K562 (cell line): Measurements from ENCODE around the gene OR2C1. TPM values are rescaled to one million over a fixed set of nuclear protein-coding genes. Genes with fewer than 3 reads are reported as not detected.

ENCODE experiments used
- ATAC-seq: fragments of 200-7000 bp; cut with Tn5 transposase; 3 replicates; pipeline ENCODE4 v1.9.1; 2020; ENCODE audit warnings: moderate library complexity
- BruUV-seq: library from RNA; stranded (reverse); fragments of 400-500 nt; replicated peaks from 2 replicates; lab custom pipeline; 2021; lab: Mats Ljungman, UMichigan
- CTCF ChIA-PET: fragments of 300-600 bp; formaldehyde crosslinking; extraction: SDS; loops from one replicate; lab custom pipeline; 2021; ENCODE audit warnings: low intra/inter-chr PET ratio; lab: Yijun Ruan, JAX
- POLR2A ChIA-PET: fragments of 300-600, 350-650 bp; sonication (Branson Sonifier 250); formaldehyde crosslinking; extraction: SDS; loops from one replicate; lab custom pipeline; 2021; ENCODE audit warnings: antibody characterized with exemption, inconsistent platforms; lab: Yijun Ruan, JAX
- DNase-seq, 4 experiments: peaks; one replicate each; pipeline versions ENCODE4 v3.0.0 to v3.0.0-alpha.2; 2011 to 2018; ENCODE audit warnings: low spot score in 3 of 4, mixed read lengths in 3 of 4; ENCODE audit errors: extremely low read depth in 1 of 4
- FAIRE-seq: peaks from 2 replicates; lab custom pipeline; 2011; peaks lifted over from hg19 to GRCh38; lab: Jason Lieb, UNC
- H2AFZ ChIP-seq: 2 replicates; pipeline ENCODE4 v1.6.0; 2011; ENCODE audit warnings: low read depth, low read length, control low read depth, inconsistent platforms
- H3K27ac ChIP-seq: fragments of 200-600 bp; 3 replicates; pipeline ENCODE4 v1.8.0; 2011; ENCODE audit warnings: low read depth, mild to moderate bottlenecking, control low read depth, inconsistent platforms, low read length, moderate library complexity, mixed read lengths; ENCODE audit errors: extremely low read depth
- H3K27me3 ChIP-seq, 2 experiments: fragments of 300-600 bp in 1 of 2; 2 replicates in 1 of 2; 3 replicates in 1 of 2; pipeline versions ENCODE4 v1.6.0 to v1.8.0; 2011; ENCODE audit warnings: inconsistent platforms in 2 of 2, low read length in 2 of 2, mild to moderate bottlenecking in 1 of 2, mixed read lengths in 1 of 2, moderate library complexity in 1 of 2; ENCODE audit not compliant: control insufficient read depth in 2 of 2, insufficient read depth in 2 of 2
- H3K36me3 ChIP-seq: fragments of 300-600 bp; 3 replicates; pipeline ENCODE4 v1.8.0; 2011; ENCODE audit warnings: mild to moderate bottlenecking, low read length, inconsistent platforms; ENCODE audit not compliant: control insufficient read depth, insufficient read depth
- H3K4me1 ChIP-seq, 2 experiments: fragments of 200-600 bp in 1 of 2; replicated peaks in 1 of 2; 2 replicates in 1 of 2; 3 replicates in 1 of 2; pipeline versions ENCODE4 v1.5.1 to v1.8.0; 2011; ENCODE audit warnings: inconsistent platforms in 2 of 2, low read length in 2 of 2, mild to moderate bottlenecking in 1 of 2, mixed read lengths in 1 of 2, moderate library complexity in 1 of 2; ENCODE audit not compliant: control insufficient read depth in 2 of 2, insufficient read depth in 2 of 2
- H3K4me2 ChIP-seq: 2 replicates; pipeline ENCODE4 v1.6.1; 2011; ENCODE audit warnings: low read length, control low read depth, inconsistent platforms, mixed read lengths; ENCODE audit not compliant: insufficient read depth
- H3K4me3 ChIP-seq: fragments of 200-600 bp; sonication (generic), shearing (Covaris generic); 2 replicates; pipeline ENCODE4 v1.5.1; 2016; ENCODE audit warnings: control low read depth, inconsistent platforms
- H3K79me2 ChIP-seq: fragments of 200-600 bp; 3 replicates; pipeline ENCODE4 v1.8.0; 2011; ENCODE audit warnings: low read length, inconsistent platforms; ENCODE audit not compliant: control insufficient read depth, insufficient read depth
- H3K9ac ChIP-seq, 2 experiments: 2 replicates each; pipeline versions ENCODE4 v1.6.0 to v1.6.1; 2011; ENCODE audit warnings: low read depth in 2 of 2, low read length in 2 of 2, control low read depth in 1 of 2, inconsistent platforms in 1 of 2, mild to moderate bottlenecking in 1 of 2, mixed read lengths in 1 of 2; ENCODE audit not compliant: insufficient read depth in 1 of 2
- H3K9me1 ChIP-seq: one replicate; pipeline ENCODE4 v1.6.0; 2011; ENCODE audit warnings: inconsistent platforms, mild to moderate bottlenecking, low read length, moderate library complexity; ENCODE audit not compliant: control insufficient read depth, insufficient read depth
- H3K9me3 ChIP-seq: replicated peaks from 2 replicates; pipeline ENCODE4 v1.5.1; 2011; ENCODE audit warnings: low read depth, low read length, inconsistent platforms; ENCODE audit not compliant: control insufficient read depth, insufficient read depth
- H4K20me1 ChIP-seq: replicated peaks from 2 replicates; pipeline ENCODE4 v1.6.1; 2011; ENCODE audit warnings: low read length, inconsistent platforms, mixed read lengths; ENCODE audit not compliant: control insufficient read depth, insufficient read depth
- AFF1 ChIP-seq, 2 experiments: fragments of 450-650 bp; IDR thresholded peaks; 2 replicates each; pipeline ENCODE4 v1.6.1; 2018; ENCODE audit warnings: mild to moderate bottlenecking in 2 of 2, low read depth in 1 of 2; ENCODE audit not compliant: partially characterized antibody in 2 of 2
- BMI1 ChIP-seq: fragments of 150-350 bp; IDR thresholded peaks from 2 replicates; pipeline ENCODE4 v1.6.1; 2014; ENCODE audit warnings: low read length
- CAMTA2 ChIP-seq: fragments of 250-450 bp; sonication (Bioruptor Pico); conservative IDR thresholded peaks from 2 replicates; pipeline ENCODE4 v1.5.1; 2022
- CREB1 ChIP-seq, 2 experiments: sonication (generic) in 1 of 2; formaldehyde crosslinking in 1 of 2; IDR thresholded peaks; 2 replicates each; pipeline versions ENCODE4 v1.6.1 to v1.8.0; 2012 to 2022; ENCODE audit warnings: inconsistent platforms in 1 of 2, mild to moderate bottlenecking in 1 of 2, missing genetic modification reagents in 1 of 2, moderate library complexity in 1 of 2
- ELF1 ChIP-seq: fragments of 200-800 bp; sonication (Bioruptor generic); IDR thresholded peaks from 2 replicates; pipeline ENCODE4 v1.6.1; 2016; ENCODE audit warnings: missing genetic modification characterization, missing compliant biosample characterization
- NFE2 ChIP-seq: IDR thresholded peaks from 2 replicates; pipeline ENCODE4 v1.6.1; 2014; ENCODE audit warnings: antibody characterized with exemption, low read depth
- TBP ChIP-seq: optimal IDR thresholded peaks from 2 replicates; pipeline ENCODE3; 2011; ENCODE audit warnings: low read depth, low read length, improper control_type of control experiment
- WGBS: fragments of 100-300 bp; shearing (Covaris generic); methylation state at CpG from one replicate; pipeline ENCODE4 v1.1.6; 2016; ENCODE audit warnings: low coverage, mixed read lengths; ENCODE audit not compliant: insufficient coverage; ENCODE audit errors: missing lambda C conversion rate; 5-methylcytosine and 5-hydroxymethylcytosine counted together
- in situ Hi-C: fragments of 300-500 bp; cut with MboI; formaldehyde crosslinking; loops from 4 replicates; pipeline ENCODE4 v1.15.0; 2018; ENCODE audit warnings: inconsistent platforms, mixed read lengths
- intact Hi-C: fragments of 100-400 bp; cut with micrococcal nuclease; formaldehyde crosslinking; loops from 2 replicates; pipeline ENCODE4 v1.14.2; 2022
- polyA plus RNA-seq, 8 experiments: library from polyadenylated mRNA; depleted of rRNA in 4 of 8; stranded (reverse) in 5 of 8; unstranded in 3 of 8; fragments of >200 nt; fragmentation: Nextera tagmentation in 2 of 8; fragmentation: Illumina TruSeq in 1 of 8; extraction: Ambion mirVana in 2 of 8; extraction: Trizol in 1 of 8; gene quantifications; 2 replicates each; pipeline versions ENCODE4 v1.2.1 to v1.2.3, GENCODE V29; 2011 to 2014; ENCODE audit warnings: inconsistent platforms in 1 of 8, missing spikeins in 1 of 8
- total RNA-seq, 7 experiments: library from RNA; depleted of rRNA in 6 of 7; stranded (reverse); fragments of >200 nt in 6 of 7; fragmentation: Illumina TruSeq in 2 of 7; extraction: Trizol in 2 of 7; gene quantifications; 2 replicates each; pipeline versions ENCODE4 v1.2.1 to v1.2.3, GENCODE V29; 2011 to 2021; ENCODE audit warnings: low replicate concordance in 1 of 7
- TF ChIP-seq, protein P1 (sequence below): fragments of 250-450 bp; sonication (Bioruptor Pico); IDR thresholded peaks from 2 replicates; pipeline ENCODE4 v1.4.0; 2020
- TF ChIP-seq, protein P2 (sequence below): fragments of 250-450 bp; sonication (Bioruptor Pico); IDR thresholded peaks from 2 replicates; pipeline ENCODE4 v1.8.0; 2022; ENCODE audit warnings: inconsistent platforms

The OR2C1 gene
- total and polyA plus RNA-seq, 9 of the 15 experiments (the other 6 are each of a cell fraction or from before 2014, with no cell fraction given): not detected

DNA sequence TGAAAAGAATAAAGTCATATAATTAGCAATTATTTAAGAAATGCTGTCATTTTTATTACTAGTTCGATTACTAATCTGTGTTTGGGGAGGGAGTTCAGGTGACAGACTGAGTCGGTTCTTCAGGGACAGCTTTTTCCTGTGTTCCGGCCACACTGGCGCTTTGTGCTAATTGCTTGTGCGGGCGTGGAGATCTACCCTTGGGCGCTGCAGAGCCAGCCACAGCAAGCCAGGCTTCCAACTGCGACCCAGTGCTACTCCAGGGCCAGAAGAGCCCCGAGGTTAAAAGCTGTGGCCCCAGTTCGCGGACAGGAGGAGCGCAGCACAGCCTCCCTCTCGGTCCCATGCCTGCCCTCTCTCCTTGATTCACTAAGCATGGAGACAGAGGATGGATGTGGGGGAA, 6.5 kb upstream of the OR2C1 start:
- POLR2A ChIA-PET: interaction anchor here (0.6 to 1.4 kb wide), 2 partner anchors 66 to 141 kb away, joined by 3 to 5 read pairs; no protein-coding TSS in a partner anchor
- no peak overlapping the region for H3K27ac ChIP-seq
- H3K9me3 ChIP-seq: no peaks in the 10 kb centered on the region
- TF ChIP-seq BMI1 (no peak), NFE2 (no peak), TBP (peak; percentile 0), CAMTA2 (CRISPR knock-in tag) (no peak), AFF1 (IDR thresholded peaks at IDR 0.05; ENCODE audit: low read depth in 1 of 2, partially characterized antibody in 2 of 2) (peak in 1 of 2 experiments; percentile 9), CREB1 (IDR thresholded peaks at IDR 0.05) (no peak), CREB1 (CRISPR knock-in tag; IDR thresholded peaks at IDR 0.05) (0 out of 2 replicates have a peak, but pooled peaks have one; percentile 1), ELF1 (tag) (no peak)
- TF ChIP-seq, protein P1, sequence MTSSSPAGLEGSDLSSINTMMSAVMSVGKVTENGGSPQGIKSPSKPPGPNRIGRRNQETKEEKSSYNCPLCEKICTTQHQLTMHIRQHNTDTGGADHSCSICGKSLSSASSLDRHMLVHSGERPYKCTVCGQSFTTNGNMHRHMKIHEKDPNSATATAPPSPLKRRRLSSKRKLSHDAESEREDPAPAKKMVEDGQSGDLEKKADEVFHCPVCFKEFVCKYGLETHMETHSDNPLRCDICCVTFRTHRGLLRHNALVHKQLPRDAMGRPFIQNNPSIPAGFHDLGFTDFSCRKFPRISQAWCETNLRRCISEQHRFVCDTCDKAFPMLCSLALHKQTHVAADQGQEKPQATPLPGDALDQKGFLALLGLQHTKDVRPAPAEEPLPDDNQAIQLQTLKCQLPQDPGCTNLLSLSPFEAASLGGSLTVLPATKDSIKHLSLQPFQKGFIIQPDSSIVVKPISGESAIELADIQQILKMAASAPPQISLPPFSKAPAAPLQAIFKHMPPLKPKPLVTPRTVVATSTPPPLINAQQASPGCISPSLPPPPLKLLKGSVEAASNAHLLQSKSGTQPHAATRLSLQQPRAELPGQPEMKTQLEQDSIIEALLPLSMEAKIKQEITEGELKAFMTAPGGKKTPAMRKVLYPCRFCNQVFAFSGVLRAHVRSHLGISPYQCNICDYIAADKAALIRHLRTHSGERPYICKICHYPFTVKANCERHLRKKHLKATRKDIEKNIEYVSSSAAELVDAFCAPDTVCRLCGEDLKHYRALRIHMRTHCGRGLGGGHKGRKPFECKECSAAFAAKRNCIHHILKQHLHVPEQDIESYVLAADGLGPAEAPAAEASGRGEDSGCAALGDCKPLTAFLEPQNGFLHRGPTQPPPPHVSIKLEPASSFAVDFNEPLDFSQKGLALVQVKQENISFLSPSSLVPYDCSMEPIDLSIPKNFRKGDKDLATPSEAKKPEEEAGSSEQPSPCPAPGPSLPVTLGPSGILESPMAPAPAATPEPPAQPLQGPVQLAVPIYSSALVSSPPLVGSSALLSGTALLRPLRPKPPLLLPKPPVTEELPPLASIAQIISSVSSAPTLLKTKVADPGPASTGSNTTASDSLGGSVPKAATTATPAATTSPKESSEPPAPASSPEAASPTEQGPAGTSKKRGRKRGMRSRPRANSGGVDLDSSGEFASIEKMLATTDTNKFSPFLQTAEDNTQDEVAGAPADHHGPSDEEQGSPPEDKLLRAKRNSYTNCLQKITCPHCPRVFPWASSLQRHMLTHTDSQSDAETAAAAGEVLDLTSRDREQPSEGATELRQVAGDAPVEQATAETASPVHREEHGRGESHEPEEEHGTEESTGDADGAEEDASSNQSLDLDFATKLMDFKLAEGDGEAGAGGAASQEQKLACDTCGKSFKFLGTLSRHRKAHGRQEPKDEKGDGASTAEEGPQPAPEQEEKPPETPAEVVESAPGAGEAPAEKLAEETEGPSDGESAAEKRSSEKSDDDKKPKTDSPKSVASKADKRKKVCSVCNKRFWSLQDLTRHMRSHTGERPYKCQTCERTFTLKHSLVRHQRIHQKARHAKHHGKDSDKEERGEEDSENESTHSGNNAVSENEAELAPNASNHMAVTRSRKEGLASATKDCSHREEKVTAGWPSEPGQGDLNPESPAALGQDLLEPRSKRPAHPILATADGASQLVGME (CRISPR knock-in tag): no peak
- TF ChIP-seq, protein P2, sequence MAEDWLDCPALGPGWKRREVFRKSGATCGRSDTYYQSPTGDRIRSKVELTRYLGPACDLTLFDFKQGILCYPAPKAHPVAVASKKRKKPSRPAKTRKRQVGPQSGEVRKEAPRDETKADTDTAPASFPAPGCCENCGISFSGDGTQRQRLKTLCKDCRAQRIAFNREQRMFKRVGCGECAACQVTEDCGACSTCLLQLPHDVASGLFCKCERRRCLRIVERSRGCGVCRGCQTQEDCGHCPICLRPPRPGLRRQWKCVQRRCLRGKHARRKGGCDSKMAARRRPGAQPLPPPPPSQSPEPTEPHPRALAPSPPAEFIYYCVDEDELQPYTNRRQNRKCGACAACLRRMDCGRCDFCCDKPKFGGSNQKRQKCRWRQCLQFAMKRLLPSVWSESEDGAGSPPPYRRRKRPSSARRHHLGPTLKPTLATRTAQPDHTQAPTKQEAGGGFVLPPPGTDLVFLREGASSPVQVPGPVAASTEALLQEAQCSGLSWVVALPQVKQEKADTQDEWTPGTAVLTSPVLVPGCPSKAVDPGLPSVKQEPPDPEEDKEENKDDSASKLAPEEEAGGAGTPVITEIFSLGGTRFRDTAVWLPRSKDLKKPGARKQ (CRISPR knock-in tag): no peak

More for the DNA sequence above, 6.5 kb upstream of the OR2C1 start:
- 0 out of 2 replicates have a peak overlapping the region, but pooled peaks have one; percentile 14 for H2AFZ ChIP-seq
- FAIRE-seq: no peak
- H3K79me2 ChIP-seq: no peaks in the 10 kb centered on the region
- intact Hi-C loops (no loop called here), in situ Hi-C loops (no loop called here)
- no TSS peak for BruUV-seq
- peaks cover 14 to 16% of the 10 kb centered on the region in 2 experiments for H3K4me1 ChIP-seq
- no peaks in the 10 kb centered on the region for H3K36me3 ChIP-seq
- H3K9ac ChIP-seq: peak overlapping the region in 1 of 2 experiments; percentile 53; a peak in 1 of 4 replicates
- WGBS: under 1% methylated on average over 13 of the region's 13 CpGs
- peak; percentile 81 for ATAC-seq
- CTCF ChIA-PET: no interaction called here
- no peak overlapping the region for H3K4me3 ChIP-seq
- peaks cover 3% of the 10 kb centered on the region for H3K9me1 ChIP-seq
- DNase-seq: peak in 1 of 4 experiments; percentile 24
- H3K27me3 ChIP-seq: 0 out of 5 replicates have a peak, but pooled peaks cover 0 to 4% of the 10 kb centered on the region in 2 experiments
- no peaks in the 10 kb centered on the region for H4K20me1 ChIP-seq
- peak overlapping the region; percentile 58 for H3K4me2 ChIP-seq
